HG02981 (cell line): ENCODE measurements around the gene MYCBP2.
"Not testable (repeated sequence)": the region's sequence is repeated elsewhere in the genome, so short reads cannot be mapped to it uniquely, and the experiment has no call there.

Experiments
- ATAC-seq: cut with Tn5 transposase; IDR thresholded peaks from one replicate; pipeline ENCODE4 v1.9.1; 2021; ENCODE audit warnings: mild to moderate bottlenecking, moderate library complexity; ENCODE audit not compliant: unreplicated experiment

The MYCBP2 gene

DNA sequence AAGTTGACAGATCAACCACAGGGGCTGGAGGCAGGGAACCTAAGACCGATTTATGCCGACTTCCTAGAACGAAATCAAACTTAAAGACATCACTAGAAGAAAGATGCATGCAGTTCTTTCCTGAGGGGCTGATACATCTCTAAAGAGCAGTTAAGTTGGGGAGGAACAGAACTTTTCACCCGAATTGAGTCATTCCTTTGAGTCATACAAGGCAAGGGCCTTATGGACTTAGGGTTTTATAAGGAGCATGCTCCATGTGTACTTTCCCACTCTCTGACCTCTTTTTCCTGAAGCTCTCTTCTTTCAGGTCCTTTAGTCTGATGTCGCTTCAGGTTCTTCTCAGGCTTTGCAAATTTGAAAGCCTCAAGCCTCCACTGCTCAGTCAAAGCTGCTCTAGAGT is 292.0 kb downstream of the MYCBP2 start:
- ATAC-seq = no peak

GRCh38 chr13:77033717-77034302 is 293.1 kb downstream of the MYCBP2 start:
- no peak for ATAC-seq

DNA sequence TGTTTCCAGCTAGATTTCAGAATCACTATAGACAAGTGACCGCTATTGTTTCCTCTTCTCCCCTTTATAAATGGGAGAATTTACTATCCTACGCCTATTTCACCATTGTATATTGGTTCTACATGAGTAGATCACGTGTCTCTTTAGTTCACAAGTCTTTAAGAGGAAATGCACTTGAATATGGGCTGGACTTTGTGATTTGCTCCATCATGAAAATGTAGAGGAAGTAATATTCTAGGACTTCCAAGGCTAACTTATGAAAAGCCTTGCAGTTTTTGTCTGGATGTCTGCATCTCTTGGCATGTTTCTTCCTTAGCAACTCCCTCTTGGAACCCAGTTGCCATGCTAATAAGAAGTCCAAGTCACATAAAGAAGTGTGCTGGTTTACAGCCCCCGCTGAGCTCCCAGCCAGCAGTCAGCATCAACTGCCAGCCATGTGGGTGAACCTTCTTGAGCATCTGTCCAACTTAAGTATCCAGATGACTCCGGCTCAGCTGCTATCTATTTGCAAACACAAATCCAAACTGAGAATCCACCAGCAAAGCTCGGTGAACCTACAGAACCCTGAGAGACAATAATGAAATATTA is 295.1 kb downstream of the MYCBP2 start:
- ATAC-seq = no peak

- no peak for ATAC-seq
These were observed 297.5 kb downstream of the MYCBP2 start for GRCh38 chr13:77029436-77029835.

- ATAC-seq = no peak
These were observed 298.7 kb downstream of the MYCBP2 start for GRCh38 chr13:77028202-77028601.

GRCh38 chr13:77026861-77027621 is 299.9 kb downstream of the MYCBP2 start, which contains the start of gene FBXL3:
Gene FBXL3, minus strand, starts transcription at chr13:77027159. Its CDS starts 5,299 bp downstream, at chr13:77021860.
- ATAC-seq = peak; percentile 52

- ATAC-seq = peak; percentile 51
These were observed 300.5 kb downstream of the MYCBP2 start for GRCh38 chr13:77026255-77026860.

GRCh38 chr13:77022341-77022740 is 304.6 kb downstream of the MYCBP2 start:
- ATAC-seq = no peak

DNA sequence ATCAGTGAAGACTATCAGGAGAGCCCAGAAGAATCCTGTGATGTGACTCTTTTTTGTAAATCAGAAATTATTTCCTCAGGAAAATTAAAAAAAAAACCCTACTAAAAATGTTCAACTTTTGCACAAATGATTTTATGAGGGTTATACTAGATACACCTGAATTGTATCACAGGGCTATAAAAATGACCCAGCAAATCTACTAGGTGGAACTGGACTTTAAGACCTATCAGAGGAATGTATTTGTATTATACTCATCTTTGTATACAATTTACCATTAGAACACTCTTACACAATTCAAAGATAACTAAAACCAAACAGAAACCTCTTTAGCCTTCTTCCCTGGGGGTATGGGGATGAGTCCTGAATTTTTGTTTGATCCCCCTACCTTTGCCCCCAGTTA is 307.1 kb downstream of the MYCBP2 start:
- no peak for ATAC-seq

DNA sequence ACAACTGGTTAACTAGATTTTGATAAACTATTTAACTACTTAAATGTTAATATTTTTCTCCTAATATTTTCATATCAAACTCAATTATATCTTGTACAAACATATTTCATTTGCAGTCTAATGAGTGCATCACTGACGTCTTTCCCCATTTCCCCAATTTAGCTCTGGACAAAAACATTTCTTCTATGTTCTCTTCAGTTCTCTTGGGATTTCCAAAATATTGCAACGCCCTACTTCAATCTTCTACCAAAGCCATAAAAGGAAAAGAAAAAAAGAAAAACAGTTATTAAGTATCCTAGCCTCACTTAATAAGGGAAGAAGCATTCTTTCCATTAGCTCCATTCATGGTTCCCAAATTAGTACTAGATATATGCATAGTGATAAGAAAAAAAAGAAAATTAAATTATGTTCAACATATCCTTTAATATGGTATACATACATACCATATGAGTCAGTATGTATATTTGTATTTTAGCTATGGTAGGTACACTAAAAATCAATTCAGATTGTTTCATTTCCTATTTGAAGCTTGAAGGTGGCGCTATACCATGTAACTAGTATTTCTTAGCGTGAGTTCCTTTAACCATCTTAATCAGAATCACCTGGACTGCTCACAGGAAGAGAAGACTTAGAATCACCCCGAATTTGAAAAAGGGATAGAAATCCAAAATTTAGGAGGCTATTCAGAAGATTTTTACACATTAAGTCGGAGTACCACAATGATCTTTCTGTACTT is 309.8 kb downstream of the MYCBP2 start:
- ATAC-seq = no peak

GRCh38 chr13:77016251-77016812 is 310.6 kb downstream of the MYCBP2 start:
- no peak for ATAC-seq

GRCh38 chr13:77014906-77015685 is 311.8 kb downstream of the MYCBP2 start:
- no peak for ATAC-seq

DNA sequence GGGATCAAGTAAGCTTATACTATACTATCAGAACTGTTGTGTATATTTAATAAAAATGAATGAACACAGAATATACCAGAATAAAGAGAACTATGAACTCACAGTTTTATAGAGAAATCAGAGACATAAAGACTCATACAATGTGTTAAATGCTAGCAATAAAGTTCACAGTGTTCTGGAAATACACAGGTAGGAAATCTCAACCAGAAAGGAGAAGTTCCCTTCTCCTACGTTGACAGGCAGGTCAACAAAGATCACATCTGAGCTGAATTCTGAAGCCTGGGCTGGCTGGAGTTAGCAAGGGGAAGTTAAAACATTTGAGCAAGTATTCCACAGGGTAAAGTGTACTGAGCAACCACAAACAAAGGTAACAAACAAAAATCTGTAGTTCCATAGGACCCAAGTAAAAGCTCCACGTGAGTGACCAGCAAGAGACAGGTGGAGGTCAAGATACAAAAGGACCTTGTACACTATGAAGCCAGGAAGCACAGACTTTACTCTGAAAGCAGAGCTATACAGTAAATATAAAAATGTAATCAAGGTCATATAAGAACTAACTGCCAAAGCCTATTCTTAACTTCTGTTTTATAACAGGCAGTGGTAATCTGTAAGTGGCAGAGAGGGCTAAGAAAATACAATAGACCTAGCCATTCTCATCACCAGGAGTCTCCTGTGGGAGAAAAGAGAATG is 312.9 kb downstream of the MYCBP2 start:
- no peak for ATAC-seq

- ATAC-seq = not testable (repeated sequence)
These were observed 317.2 kb downstream of the MYCBP2 start for GRCh38 chr13:77009719-77010118.

DNA sequence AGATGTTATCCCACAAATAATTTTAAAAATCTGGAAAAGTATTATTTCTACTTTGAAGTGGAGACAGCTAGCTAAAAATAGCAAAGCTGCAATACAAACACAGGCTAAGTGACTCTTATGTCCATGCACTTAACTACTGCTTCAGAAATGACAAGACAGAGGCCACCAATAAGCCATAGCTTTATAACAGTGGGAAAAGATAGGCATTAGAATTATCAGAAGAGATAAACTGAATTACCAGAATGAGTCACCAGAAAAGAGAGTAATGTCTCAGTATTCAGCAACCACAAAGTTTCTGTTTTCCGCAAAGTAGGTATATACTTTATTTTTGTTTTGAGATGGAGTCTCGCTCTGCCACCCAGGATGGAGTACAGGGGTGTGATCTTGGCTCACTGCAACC is 317.9 kb downstream of the MYCBP2 start:
- ATAC-seq = no peak

DNA sequence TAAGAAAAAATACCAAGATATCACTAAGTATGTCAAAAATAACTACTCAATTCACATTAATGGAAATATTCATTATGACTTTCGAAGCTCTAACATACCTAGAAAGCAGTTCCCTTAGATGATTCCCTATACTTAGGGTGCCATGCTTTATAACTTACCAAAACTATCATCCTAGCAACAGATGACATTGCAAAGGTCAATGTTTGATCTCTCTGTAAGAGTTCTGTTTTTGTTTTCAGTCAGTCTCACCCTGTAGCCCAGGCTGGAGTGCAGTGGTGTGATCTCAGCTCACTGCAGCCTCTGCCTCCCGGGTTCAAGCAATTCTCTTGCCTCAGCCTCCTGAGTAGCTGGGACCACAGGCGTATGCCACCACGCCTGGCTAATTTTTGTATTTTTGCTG is 318.6 kb downstream of the MYCBP2 start:
- ATAC-seq = not testable (repeated sequence)

DNA sequence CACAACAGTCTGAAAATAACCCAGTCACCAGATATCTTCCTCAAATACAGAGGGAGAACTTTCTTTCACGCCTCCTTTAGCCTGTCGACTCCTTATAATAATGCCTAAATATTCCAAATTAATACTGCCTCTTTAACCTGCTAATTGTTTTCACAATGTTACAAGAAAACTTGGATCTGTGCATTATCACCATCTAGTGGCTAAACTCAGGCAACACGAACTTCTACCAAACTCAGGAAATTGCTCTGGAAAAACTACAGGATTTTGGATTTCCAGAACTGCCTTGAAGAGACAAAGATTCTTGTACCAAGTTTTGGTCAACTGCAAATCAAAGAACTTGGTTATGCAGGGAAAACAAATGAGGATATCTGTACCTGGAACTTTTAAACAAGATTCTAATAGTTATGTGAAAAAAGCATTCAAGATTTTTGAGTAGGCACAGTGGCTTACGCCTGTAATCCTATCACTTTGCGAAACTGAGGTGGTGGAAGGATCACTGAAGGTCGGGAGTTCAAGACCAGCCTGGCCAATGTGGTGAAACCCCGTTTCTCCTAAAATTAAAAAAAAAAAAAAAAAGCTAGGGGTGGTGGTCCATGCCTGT is 324.2 kb downstream of the MYCBP2 start:
- ATAC-seq = no peak

DNA sequence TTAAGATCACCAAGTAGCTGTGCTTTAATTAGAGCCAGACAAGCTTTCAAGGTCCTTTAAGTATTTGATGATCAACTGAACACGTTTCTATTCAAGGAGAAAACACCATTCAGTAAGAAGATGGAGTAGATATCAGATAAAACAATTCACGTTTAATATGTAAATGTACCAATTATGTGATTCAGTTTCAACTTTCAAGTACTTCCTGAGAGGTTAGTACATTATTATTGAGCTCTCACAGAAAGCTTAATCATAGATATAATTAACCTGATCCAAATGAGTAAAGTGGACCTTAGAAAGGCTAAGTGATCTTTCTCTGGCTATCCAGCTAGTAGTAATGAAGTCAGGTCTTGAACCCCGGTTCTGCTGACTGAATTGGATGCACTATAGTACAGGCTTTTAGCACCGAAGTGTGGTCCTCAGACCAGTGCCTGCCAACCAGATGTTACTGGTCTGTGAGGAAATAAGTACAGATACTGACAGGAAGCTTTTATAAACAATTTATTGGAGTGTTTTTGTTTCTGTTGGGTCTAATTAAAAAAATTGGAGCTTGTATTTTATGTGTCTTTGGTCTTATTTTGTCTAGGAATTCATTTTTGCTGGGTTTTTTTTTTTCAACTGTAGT is 324.8 kb downstream of the MYCBP2 start:
- ATAC-seq = no peak

DNA sequence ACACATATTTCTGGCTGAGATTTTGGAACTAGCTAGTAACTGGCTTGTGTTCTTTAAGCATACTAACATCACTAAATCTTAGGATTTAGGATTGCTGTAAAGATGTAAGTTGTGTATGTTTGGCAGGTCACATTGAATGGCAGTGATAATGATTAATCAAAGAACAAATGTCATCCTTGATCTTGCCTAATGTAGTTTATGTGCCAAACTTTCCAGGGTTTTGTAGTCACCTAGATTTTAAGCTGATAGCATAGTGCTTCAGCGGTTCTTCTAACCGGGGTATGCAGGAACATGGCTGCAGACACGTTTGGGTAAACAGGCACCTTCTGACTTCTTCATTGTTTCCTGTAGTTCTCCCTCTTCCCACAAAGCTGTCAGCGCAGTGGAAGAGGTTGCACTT is 325.4 kb downstream of the MYCBP2 start:
- no peak for ATAC-seq
